Left forelimb (tissue), 1 donor: Measurements from ENCODE around the gene AREL1.

Experiments used
- DNase-seq: peaks from one replicate; pipeline ENCODE4 v3.0.0-alpha.2; 2018; ENCODE audit warnings: low spot score

The AREL1 gene

DNA sequence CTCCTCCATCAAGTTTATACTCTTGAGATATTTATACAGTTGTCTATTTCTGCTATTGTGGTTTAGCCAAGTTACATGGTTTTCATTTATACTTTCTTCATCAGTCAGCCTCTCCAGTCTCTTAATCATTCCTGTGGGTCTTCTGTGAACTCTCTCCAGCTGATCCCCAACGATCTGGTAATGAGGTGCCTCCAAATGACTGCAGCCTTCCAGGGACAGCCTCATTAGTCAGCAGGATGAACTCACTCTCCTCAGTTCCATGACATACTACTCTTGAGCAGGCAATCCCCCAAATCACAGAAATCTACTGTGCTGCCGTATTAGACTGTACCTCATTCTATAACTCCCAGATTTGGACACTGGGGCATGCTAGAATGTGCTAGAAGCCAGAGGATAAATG is 15.3 kb downstream of the AREL1 start:
- no peak for DNase-seq

DNA sequence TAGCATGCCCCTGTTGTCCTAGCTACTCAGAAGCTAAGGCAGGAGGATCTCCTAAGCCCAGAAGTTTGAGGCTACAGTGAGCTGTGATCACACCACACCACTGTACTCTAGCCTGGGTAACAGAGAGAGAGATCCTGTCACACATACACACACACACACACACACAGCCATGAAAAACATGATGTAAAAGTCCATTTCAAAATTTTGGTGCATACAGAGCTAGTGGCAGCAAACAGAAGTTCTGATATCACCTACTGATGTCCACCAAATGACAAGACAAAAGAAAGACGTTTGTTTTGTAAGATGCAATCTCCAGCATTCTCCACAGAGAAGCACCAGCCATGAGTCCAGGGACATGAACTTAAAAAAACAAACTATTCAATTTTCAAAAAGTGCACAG is 15.9 kb downstream of the AREL1 start:
- DNase-seq, result no peak

DNA sequence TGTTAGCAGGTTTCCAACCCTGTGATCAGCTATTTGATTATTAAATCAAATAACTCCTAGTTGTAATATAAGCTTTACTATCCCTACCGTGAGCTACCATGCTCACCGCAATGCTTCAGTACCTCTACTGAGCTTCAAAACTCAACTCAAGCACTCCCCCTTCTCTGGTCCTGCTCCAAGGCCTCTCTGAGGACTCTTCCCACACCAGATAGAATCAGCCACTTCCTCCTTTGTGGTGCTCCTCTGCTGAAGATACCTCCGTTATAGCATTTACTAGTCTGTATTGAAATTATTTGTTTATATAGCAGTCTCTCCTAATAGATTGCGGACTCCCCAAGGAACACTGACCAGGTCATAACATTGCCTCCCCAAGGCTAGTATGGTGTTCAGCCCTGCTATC is 17.5 kb downstream of the AREL1 start:
- DNase-seq, result no peak

DNA sequence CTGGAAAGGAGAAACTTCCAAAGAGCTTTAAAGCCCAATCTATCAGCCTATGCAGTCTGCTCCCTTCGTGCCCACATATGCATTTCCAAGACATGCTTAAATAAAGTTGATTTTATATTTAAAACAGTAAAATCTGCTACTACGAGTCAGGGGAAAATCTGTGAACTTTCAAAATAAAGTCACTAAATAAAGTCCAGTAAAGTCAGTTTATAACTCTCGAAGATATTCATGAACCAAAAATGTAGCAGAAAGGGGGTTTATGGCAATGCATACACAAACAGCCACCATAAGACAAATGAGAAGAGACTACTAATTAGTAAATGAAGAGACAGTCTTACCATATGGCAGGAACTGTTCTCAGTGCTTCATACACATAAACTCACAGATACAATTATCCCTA is 19.7 kb downstream of the AREL1 start:
- no peak for DNase-seq

- no peak for DNase-seq
Observed at GRCh38 chr14:74691456-74691855, 21.4 kb downstream of the AREL1 start.

- no peak for DNase-seq
Observed at GRCh38 chr14:74685921-74686678, 26.8 kb downstream of the AREL1 start.

GRCh38 chr14:74685056-74685455 is 27.8 kb downstream of the AREL1 start:
- no peak for DNase-seq

- DNase-seq, result no peak
Observed at GRCh38 chr14:74684434-74684833, 28.4 kb downstream of the AREL1 start.

DNA sequence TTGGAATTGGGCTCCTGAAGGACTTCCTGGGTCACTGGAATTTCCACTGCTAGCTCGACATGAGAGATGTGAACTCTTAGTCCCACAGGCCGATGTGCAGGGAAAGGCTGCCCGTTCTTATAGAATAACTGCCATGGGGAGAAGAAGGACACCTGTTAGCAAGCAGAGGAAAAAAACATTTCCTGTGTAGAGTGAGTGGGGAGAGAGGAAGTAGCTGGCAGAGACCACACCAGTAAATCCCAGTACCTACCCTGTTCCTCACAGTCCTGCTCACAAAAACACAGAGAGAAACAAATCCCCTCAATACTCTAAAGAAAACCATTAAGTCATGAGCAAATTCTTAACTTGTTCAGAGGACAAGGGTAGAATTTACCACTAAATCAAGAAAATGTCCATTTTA is 29.5 kb downstream of the AREL1 start:
- no peak for DNase-seq

- DNase-seq, result no peak
Observed at GRCh38 chr14:74682169-74682952, 30.5 kb downstream of the AREL1 start.

- no peak for DNase-seq
Observed at GRCh38 chr14:74675219-74675618, 37.7 kb downstream of the AREL1 start.

DNA sequence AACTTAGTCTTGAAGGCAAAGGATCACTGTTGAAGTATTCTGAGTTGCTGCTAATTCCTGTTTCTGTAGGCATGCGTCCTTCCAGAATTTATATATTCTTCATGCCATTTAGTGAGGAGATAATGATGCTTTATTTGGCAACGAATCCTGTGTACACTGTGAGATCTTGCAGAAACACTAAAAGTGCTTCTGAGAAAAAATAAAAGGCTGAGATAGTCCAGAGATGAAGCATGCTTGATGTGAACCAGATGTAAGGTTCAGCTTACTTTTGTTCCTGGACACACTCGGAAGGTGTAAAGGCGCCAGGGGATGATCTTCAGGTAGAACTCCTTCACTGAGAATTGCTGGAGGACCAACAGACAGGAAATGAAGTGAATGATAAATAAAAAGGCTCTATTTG is 39.1 kb downstream of the AREL1 start:
- no peak for DNase-seq

- no peak for DNase-seq
Observed at GRCh38 chr14:74671789-74672188, 41.1 kb downstream of the AREL1 start.

- no peak for DNase-seq
Observed at GRCh38 chr14:74670726-74671411, 42.0 kb downstream of the AREL1 start.

GRCh38 chr14:74669846-74670245 is 43.0 kb downstream of the AREL1 start:
- DNase-seq, result no peak

DNA sequence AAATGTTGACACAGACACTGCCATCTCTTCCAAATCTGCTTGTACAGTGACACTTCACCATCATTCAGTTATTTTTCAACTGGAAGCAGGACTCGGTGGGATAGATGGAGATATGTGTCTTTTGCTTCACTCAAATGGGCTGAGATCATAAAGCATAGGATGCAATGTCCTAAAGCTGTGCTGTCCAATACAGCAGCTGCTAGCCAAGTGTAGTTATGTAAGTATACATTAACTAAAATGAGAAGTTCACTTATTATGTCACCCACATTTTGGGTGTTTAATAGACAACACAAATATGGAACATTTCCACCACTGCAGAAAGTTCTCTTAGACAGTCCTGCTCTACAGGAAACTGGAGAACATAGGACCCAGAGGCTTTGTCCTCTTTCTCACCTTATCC is 43.6 kb downstream of the AREL1 start:
- no peak for DNase-seq

GRCh38 chr14:74667758-74668157 is 45.1 kb downstream of the AREL1 start:
- no peak for DNase-seq

DNA sequence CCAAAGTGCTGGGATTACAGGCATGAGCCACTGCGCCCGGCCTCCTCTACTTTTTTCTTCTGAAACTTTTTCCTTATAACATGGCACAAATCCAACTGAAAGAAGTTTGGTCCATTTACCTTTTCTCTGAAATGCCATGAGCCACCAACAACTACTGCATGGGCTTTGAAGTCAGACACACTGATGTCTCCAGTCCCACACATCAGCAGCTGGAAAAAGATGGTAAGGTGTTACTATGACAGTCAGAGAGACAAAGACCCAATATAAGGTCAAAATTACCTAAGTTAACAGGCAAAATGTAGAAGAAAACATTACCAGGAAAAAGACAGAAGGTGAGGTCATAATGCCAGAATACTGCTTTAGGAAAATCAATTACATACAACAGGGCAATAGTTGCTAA is 48.2 kb downstream of the AREL1 start:
- DNase-seq, result no peak

GRCh38 chr14:74663884-74664283 is 49.0 kb downstream of the AREL1 start:
- DNase-seq, result no peak

GRCh38 chr14:74661726-74662450 is 51.0 kb downstream of the AREL1 start:
- no peak for DNase-seq

DNA sequence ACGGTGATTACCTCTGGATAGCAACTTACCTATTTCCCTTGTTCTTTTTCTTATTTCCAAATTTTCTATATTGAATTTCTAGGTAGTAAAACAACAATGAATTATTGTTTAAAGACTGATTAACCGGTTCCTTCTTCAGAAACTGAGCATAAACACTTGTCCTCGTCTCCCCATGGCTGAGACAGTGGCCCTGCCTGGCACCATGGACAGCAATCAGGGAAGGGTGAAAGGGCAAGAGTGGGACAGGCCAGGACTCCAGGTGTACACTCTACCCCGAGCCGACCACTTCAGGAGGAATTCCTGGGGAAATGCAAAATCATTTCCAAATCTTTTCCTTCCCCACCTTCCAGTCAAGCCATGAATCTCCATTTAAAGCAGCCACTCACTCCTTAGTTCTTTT is 52.0 kb downstream of the AREL1 start:
- DNase-seq, result no peak

DNA sequence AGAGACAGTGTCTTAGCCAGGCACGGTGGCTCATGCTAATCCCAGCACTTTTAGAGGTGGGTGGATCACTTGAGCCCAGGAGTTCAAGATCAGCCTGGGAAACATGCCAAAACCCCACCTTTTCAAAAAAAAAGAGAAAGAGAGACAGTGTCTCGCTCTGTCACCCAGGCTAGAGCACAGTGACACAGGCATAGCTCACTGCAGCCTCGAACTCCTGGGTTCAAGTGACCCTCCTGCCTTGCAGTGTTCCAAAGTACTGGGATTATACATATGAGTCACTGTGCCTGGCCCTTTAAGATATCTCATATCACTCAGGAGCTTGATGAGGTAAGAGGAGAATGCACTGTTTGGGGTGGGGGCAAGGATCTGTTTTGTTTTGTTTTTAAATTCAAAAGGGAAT is 52.7 kb downstream of the AREL1 start:
- DNase-seq, result no peak
